Measurements from ENCODE around the gene GRB10.
"Not testable (repeated sequence)": the region's sequence is repeated elsewhere in the genome, so short reads cannot be mapped to it uniquely, and the experiment has no call there.

Gene GRB10

DNA sequence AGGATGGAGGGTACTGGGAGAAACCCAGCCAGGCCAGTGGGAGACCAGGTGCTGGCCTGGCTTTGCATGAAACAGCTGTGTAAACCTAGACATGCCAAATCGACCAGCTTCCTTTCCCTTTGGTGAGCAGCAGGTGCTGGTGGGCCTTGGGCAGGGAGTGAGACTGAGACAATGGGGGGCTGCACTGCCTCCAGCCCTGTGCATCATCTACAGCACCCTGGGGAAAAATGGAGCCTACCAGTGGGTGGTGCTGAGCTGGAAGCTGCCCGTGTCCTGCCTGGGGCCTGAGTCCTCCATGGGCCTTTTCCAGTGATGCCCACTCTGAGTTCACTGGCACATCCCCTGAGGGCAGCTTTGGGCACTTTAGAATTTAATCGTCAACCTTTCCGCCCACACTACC, 198.3 kb downstream of the GRB10 start:
- Histone ChIP-seq H3K4me1 (ENCODE audit: insufficient read depth, low read length) (no peaks in the 10 kb centered on the region), H3K36me3 (ENCODE audit: insufficient read depth, low read length) (no peaks in the 10 kb centered on the region; the same call in 1 of the 2 replicates), H3K9ac (ENCODE audit: low read depth, low read length) (no peak overlapping the region), H3K9me3 (ENCODE audit: control insufficient read depth, insufficient read depth, low read length) (peaks cover 2% of the 10 kb centered on the region)

DNA sequence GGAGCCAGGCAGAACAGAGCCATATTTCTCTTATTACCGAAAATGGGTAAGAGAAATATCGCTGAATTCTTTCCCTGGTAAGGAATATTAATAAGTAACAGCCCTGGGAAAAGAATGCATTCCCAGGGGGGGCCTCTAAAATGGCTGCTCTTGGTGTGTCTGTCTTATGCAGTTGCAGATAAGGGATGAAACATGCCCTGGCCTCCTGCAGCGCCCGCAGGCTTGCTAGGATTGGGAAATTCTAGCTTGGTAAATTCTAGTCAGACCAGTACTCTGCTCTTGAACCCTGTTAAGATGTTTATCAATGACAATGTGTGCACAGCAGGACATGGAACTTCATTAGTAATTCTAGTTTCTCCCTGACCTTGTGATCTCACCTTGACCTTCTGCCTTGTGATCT, 199.4 kb downstream of the GRB10 start:
- not testable (repeated sequence) for H3K9ac ChIP-seq (ENCODE audit: low read depth, low read length); H3K36me3 ChIP-seq (ENCODE audit: insufficient read depth, low read length); H3K4me1 ChIP-seq (ENCODE audit: insufficient read depth, low read length); H3K9me3 ChIP-seq (ENCODE audit: control insufficient read depth, insufficient read depth, low read length)

DNA sequence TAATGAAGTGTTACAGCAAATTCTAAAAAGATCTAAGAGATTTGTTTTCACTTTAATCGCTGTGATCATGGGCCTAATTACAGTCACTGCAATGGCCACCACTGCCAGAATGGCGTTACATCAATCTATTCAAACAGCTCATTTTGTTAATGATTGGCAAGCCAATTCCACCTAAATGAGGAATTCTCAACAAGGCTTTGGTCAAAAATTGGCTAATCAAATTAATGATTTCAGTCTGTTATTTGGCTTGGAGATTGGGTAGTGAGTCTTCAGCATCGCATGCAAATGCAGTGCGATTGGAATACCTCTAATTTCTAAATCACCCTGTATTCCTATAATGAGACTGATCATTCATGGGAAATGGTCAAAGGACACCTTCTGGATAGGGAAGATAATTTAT, 200.4 kb downstream of the GRB10 start:
- not testable (repeated sequence) for H3K4me1 ChIP-seq (ENCODE audit: insufficient read depth, low read length); H3K9me3 ChIP-seq (ENCODE audit: control insufficient read depth, insufficient read depth, low read length); H3K9ac ChIP-seq (ENCODE audit: low read depth, low read length)

DNA sequence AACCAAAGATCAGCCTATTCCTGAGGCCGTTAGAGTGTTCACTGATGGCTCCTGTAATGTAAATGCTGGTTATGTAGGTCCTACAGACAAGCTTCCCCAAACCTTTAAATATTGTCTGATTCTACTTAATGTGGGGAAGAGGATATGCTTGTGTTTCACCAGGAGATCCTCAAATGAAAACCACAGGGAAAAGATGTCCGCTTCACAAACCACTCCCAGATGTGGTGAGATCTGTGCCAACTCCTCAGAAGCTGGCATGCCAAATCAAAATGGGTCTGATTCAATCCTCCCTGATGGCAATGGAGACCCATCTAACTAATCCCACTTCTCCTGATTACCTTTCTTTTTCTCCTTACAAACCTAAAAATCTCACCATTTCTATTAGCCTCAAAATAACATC, 202.0 kb downstream of the GRB10 start:
- H3K9ac ChIP-seq (ENCODE audit: low read depth, low read length); H3K36me3 ChIP-seq (ENCODE audit: insufficient read depth, low read length): not testable (repeated sequence)

More for the DNA sequence above, 200.4 kb downstream of the GRB10 start:
- H3K36me3 ChIP-seq (ENCODE audit: insufficient read depth, low read length): not testable (repeated sequence)

DNA sequence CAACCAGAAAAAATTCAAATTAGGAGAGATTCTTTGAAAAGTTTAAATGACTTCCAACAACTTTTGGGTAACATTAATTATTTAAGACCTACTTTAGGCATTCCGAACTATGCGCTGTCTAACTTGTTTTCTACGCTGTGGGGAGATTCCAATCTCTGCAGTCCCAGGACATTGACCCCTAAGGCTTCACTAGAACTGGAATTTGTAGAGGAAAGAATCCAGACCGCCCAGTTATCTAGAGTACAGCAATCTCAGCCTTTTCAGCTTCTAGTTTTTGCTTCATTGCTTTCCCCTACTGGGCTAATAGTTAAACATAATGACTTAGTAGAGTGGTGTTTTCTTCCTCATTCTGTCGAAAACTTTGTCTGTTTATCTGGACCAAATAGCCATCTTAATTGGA, 202.6 kb downstream of the GRB10 start:
- no peaks in the 10 kb centered on the region for H3K4me1 ChIP-seq (ENCODE audit: insufficient read depth, low read length)
- H3K9me3 ChIP-seq (ENCODE audit: control insufficient read depth, insufficient read depth, low read length): peaks cover 12% of the 10 kb centered on the region
- H3K9ac ChIP-seq (ENCODE audit: low read depth, low read length): no peak overlapping the region
- H3K36me3 ChIP-seq (ENCODE audit: insufficient read depth, low read length): no peaks in the 10 kb centered on the region; the same call in 1 of the 2 replicates

More for the DNA sequence above, 202.0 kb downstream of the GRB10 start:
- peaks cover 12% of the 10 kb centered on the region for H3K9me3 ChIP-seq (ENCODE audit: control insufficient read depth, insufficient read depth, low read length)
- not testable (repeated sequence) for H3K4me1 ChIP-seq (ENCODE audit: insufficient read depth, low read length)

DNA sequence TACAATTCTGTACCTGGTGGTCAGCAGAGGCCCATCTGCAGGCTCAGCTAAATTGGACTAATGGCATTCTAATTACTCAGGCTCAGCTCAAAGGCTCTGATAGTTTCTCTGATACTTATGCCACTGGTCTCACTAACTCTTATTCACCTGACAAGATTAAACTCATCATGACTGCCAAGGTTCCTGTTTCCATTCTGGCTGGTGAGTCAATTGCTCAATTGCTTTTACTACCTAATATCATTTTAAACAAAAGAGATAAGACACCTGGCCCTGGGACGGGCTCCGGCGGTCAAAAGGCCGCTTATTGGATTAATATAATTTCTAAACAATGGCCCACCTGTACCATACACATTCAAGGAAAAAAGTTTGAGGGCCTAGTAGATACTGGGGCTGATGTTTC, 204.6 kb downstream of the GRB10 start:
- not testable (repeated sequence) for H3K9ac ChIP-seq (ENCODE audit: low read depth, low read length); H3K9me3 ChIP-seq (ENCODE audit: control insufficient read depth, insufficient read depth, low read length); H3K4me1 ChIP-seq (ENCODE audit: insufficient read depth, low read length)

DNA sequence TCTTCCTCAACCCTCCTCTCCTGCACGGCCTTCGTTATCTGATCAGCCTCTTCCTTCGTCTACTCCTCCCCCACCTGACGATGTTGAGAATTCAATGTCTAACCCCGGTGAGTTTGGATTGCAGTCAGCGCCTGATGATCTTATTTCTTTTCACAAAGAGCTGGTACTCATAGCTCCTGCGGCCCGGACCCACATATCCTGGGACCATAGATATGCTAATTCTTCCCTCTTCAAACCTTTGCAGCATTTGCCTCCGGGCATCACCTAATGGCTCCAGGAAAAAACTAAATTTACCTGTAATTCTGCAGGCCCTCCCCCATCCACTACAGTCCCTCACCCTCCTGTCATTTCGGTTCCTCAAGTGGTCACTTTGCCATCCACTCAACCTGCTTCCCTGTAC, 205.1 kb downstream of the GRB10 start:
- Histone ChIP-seq H3K9ac (ENCODE audit: low read depth, low read length) (no peak overlapping the region), H3K9me3 (ENCODE audit: control insufficient read depth, insufficient read depth, low read length) (peaks cover 10% of the 10 kb centered on the region), H3K4me1 (ENCODE audit: insufficient read depth, low read length) (no peaks in the 10 kb centered on the region), H3K36me3 (ENCODE audit: insufficient read depth, low read length) (no peaks in the 10 kb centered on the region)

More for the DNA sequence above, 204.6 kb downstream of the GRB10 start:
- H3K36me3 ChIP-seq (ENCODE audit: insufficient read depth, low read length): not testable (repeated sequence)

DNA sequence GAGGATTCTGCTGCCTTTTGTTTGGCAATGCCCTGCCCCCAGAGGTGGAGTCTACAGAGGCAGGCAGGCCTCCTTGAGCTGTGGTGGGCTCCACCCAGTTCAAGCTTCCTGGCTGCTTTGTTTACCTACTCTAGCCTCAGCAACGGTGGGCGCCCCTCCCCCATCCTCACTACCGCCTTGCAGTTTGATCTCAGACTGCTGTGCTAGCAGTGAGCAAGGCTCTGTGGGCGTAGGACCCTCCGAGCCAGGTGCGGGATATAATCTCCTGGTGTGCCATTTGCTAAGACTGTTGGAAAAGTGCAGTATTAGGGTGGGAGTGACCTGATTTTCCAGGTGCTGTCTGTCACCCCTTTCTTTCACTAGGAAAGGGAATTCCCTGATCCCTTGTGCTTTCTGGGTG, 206.3 kb downstream of the GRB10 start:
- not testable (repeated sequence) for H3K9ac ChIP-seq (ENCODE audit: low read depth, low read length); H3K4me1 ChIP-seq (ENCODE audit: insufficient read depth, low read length); H3K9me3 ChIP-seq (ENCODE audit: control insufficient read depth, insufficient read depth, low read length); H3K36me3 ChIP-seq (ENCODE audit: insufficient read depth, low read length)

DNA sequence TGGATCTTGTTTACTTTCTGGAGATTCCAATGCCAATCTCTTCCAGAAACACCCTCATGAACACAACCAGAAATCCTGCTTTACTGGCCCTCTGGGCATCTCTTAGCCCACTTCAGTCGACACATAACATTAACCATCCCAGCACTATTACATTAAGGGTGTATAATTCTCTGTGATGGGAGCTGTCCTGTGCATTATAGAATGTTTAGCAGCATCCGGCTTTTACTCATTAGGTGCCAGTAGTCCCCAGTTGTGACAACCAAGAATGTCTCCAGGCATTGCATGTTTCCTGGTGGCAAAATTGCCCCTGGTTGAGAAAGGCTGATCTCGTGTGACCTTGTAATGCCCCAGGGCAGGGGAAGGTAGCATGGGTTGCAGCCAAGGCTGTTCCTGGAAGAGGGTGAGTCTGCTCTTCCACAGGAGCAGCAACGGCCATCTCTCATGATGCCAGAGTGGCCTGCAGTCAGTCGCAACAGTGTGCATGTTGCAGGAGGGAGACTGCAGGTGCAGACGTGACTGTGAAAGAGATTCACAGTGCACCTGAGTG, 214.9 kb downstream of the GRB10 start:
- H3K4me1 ChIP-seq (ENCODE audit: insufficient read depth, low read length): no peaks in the 10 kb centered on the region
- H3K36me3 ChIP-seq (ENCODE audit: insufficient read depth, low read length): no peaks in the 10 kb centered on the region
- H3K9me3 ChIP-seq (ENCODE audit: control insufficient read depth, insufficient read depth, low read length): no peaks in the 10 kb centered on the region
- H3K9ac ChIP-seq (ENCODE audit: low read depth, low read length): no peak overlapping the region

DNA sequence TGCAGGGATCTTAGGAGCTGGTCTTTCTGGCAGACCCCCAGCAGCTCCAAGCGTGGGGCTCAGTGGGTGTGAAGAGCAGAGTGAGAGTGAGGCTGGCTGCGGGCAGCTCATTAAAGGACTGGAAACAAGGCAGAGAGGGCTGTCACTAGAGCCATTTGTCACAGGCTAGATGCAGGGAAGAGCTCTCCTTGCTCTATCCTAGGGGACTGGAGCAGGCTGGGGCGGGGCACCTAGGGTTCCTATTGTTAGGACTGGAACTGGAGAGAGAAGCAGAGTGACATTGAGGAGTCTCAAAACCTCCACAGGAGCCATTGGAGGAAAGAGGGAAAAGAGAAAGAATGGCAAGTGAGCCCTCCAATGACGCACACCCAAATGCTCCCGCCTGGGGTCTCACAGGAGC, 216.7 kb downstream of the GRB10 start:
- no peak overlapping the region for H3K9ac ChIP-seq (ENCODE audit: low read depth, low read length)
- H3K9me3 ChIP-seq (ENCODE audit: control insufficient read depth, insufficient read depth, low read length): no peaks in the 10 kb centered on the region
- no peaks in the 10 kb centered on the region for H3K4me1 ChIP-seq (ENCODE audit: insufficient read depth, low read length)
- H3K36me3 ChIP-seq (ENCODE audit: insufficient read depth, low read length): no peaks in the 10 kb centered on the region

DNA sequence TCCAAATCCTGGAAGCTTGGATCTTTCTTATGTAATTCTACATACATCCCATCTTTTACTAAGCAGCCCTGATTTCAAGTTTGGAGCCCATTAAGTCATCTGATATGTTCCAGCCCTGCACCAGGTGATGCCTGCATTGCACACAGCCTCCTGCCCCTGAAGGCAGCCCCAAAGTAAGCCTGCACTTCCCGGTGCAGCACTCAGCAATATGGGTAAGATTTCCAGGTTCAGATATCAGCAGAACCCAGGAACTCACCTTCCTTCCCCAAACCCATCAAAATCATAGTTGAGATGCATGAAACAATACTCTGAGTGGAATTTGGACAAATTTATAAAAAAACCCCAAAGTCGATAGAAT, 217.2 kb downstream of the GRB10 start:
- Histone ChIP-seq H3K36me3 (ENCODE audit: insufficient read depth, low read length) (no peaks in the 10 kb centered on the region), H3K9me3 (ENCODE audit: control insufficient read depth, insufficient read depth, low read length) (no peaks in the 10 kb centered on the region), H3K9ac (ENCODE audit: low read depth, low read length) (no peak overlapping the region), H3K4me1 (ENCODE audit: insufficient read depth, low read length) (no peaks in the 10 kb centered on the region)

DNA sequence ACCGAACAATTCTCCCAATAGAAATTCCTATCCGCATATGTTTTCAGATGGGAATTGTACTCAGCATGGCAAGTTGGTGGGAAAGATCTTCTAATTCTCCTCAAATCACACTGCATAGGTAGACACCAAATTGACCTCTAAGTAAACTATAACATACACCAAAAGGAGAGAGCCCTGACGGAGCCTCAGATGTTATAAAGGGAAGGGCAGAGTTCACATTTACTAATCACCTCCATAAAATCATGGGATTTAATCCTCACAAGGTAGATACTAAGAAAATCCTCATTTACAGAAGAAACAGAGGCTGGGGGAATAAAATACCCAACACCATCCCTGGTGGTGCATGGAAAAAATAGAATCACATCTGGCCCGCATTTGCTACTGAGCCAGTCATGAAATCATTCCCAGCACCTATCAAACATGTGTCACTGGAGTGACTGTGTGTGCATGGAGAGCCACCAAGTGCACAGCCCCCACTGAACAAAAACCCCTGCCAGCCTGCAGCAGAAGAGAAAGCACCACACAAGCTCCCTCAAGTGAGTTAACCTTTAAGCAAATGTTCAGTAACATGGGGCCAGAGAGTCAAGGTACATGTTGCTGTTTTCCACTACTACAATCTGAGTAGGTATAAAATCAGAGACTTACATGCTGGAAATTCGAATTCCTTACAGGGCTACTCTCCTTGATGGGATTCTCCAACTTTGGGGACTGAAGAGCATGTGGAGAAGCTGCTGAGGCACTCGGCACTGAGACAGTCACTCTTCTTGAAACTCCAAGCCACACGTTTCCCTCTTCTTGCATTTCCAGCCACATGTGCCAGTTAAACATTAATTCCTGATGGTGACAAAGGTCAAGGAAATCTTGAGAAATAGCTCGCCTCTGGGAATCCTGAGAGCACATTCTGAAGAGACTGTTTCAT, 217.8 kb downstream of the GRB10 start, which contains the start of gene DDC:
Gene DDC, minus strand, starts transcription at position 766 of the 919 bp plus-strand sequence. CDS start 21,320 bp downstream, outside the sequence.
- H3K36me3 ChIP-seq (ENCODE audit: insufficient read depth, low read length): no peaks in the 10 kb centered on the region
- H3K4me1 ChIP-seq (ENCODE audit: insufficient read depth, low read length): no peaks in the 10 kb centered on the region
- H3K9me3 ChIP-seq (ENCODE audit: control insufficient read depth, insufficient read depth, low read length): no peaks in the 10 kb centered on the region
- H3K9ac ChIP-seq (ENCODE audit: low read depth, low read length): no peak within 1 kb of the TSS

DNA sequence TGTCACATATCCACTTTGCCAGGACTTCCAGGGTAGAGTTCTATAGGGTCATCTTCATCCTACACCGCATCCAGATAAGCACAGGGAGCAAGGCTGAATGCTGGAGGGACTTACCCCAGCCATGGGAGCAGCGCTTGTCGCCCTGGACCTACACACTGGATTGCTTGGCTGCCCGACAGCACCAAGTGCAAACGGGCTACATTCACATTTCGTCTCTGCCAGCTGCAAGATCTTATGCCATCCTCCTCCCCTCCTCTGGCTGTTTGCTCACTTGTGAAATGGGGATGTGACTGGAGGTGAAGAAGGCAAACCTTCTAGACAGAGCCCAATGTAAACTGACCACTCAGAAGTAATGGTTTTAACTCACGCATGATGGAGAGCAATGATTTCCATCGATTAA, 218.5 kb downstream of the GRB10 start:
- H3K9ac ChIP-seq (ENCODE audit: low read depth, low read length): no peak overlapping the region
- H3K4me1 ChIP-seq (ENCODE audit: insufficient read depth, low read length): no peaks in the 10 kb centered on the region
- H3K9me3 ChIP-seq (ENCODE audit: control insufficient read depth, insufficient read depth, low read length): no peaks in the 10 kb centered on the region
- no peaks in the 10 kb centered on the region for H3K36me3 ChIP-seq (ENCODE audit: insufficient read depth, low read length)

DNA sequence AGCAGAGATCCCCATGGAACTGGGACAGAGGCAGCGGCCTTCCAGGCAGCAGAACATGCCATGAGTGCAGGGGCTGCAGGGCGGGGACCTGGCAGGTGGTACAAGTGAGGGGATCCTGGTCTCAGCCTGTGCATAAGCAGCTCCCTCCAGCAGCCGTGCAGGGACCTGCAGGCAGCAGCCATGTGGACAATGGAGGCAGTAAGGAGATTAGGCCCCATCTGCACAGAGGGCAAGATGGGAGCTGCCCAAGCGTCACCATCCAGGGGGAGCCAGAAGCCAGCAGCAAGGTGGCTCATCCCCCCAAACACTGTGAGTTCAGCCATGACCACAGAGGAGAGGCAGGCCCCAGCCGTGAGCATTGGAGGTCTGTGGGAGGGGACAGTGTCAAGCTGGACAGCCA, 220.6 kb downstream of the GRB10 start:
- no peaks in the 10 kb centered on the region for H3K36me3 ChIP-seq (ENCODE audit: insufficient read depth, low read length)
- H3K4me1 ChIP-seq (ENCODE audit: insufficient read depth, low read length): no peaks in the 10 kb centered on the region
- H3K9me3 ChIP-seq (ENCODE audit: control insufficient read depth, insufficient read depth, low read length): no peaks in the 10 kb centered on the region
- H3K9ac ChIP-seq (ENCODE audit: low read depth, low read length): no peak overlapping the region

DNA sequence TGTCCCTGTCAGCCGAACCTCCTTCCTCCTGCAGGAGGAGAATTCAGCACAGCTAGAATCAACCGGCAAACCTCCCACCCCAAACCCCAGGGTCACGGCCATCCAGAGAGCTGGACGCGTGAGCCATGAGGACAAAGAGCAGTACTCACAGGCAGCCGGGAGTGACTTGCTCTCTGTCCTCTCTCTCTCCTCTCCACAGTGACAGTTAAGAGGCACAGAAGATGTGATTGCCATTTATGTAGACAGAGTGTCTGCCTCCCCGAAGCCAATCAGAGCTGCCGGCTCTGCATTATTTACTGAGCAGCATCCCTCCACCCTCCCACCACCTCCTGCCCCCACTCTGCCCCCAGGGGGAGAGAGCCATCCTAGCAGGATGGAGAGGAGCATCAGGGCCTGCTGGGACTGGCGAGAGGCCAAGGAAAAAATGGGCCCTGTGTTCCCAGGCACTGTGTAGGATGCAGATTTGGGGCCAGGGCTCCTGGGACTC, 221.8 kb downstream of the GRB10 start:
- no peaks in the 10 kb centered on the region for H3K4me1 ChIP-seq (ENCODE audit: insufficient read depth, low read length)
- H3K9me3 ChIP-seq (ENCODE audit: control insufficient read depth, insufficient read depth, low read length): no peaks in the 10 kb centered on the region
- no peak overlapping the region for H3K9ac ChIP-seq (ENCODE audit: low read depth, low read length)
- no peaks in the 10 kb centered on the region for H3K36me3 ChIP-seq (ENCODE audit: insufficient read depth, low read length)

Measured in ES-I3 (cell line).